ENCODE data around the gene IPO11. TPM values are rescaled to one million over a fixed set of nuclear protein-coding genes. Genes with fewer than 3 reads are reported as not detected.

The IPO11 gene
- total RNA-seq, 2 experiments from 2014 or later, result 59.7 to 61.2 TPM

GRCh38 chr5:62606878-62607277, 194.3 kb downstream of the IPO11 start:
- TF ChIP-seq CTCF (IDR thresholded peaks at IDR 0.05), result no peak
- H3K4me1 Mint-ChIP-seq (ENCODE audit: low read depth), result no peaks in the 10 kb centered on the region
- ATAC-seq, result no peak
- no peaks in the 10 kb centered on the region for H3K27me3 Mint-ChIP-seq
- no peak overlapping the region for H3K27ac Mint-ChIP-seq
- ChIA-PET CTCF (no interaction called here), POLR2A (no interaction called here)
- peaks cover 35% of the 10 kb centered on the region for H3K36me3 Mint-ChIP-seq (ENCODE audit: low read depth)
- intact Hi-C loops (cut with micrococcal nuclease), result no loop called here
- DNase-seq, result no peak
- no peaks in the 10 kb centered on the region for H3K9me3 Mint-ChIP-seq
- no peak overlapping the region for H3K4me3 Mint-ChIP-seq

- DNase-seq (no peak), ATAC-seq (no peak)
- H3K27ac Mint-ChIP-seq, result no peak overlapping the region
- no peaks in the 10 kb centered on the region for H3K27me3 Mint-ChIP-seq
- CTCF ChIA-PET, result no interaction called here
- H3K36me3 Mint-ChIP-seq (ENCODE audit: low read depth), result peaks cover 34% of the 10 kb centered on the region
- no peak overlapping the region for H3K4me3 Mint-ChIP-seq
- TF ChIP-seq CTCF (IDR thresholded peaks at IDR 0.05), result no peak
- H3K9me3 Mint-ChIP-seq, result no peaks in the 10 kb centered on the region
- H3K4me1 Mint-ChIP-seq (ENCODE audit: low read depth), result no peaks in the 10 kb centered on the region
- intact Hi-C loops (cut with micrococcal nuclease), result no loop called here
- POLR2A ChIA-PET, result no interaction called here
Measured at GRCh38 chr5:62607615-62608014, 195.1 kb downstream of the IPO11 start.

- H3K27ac Mint-ChIP-seq, result no peak overlapping the region
- H3K9me3 Mint-ChIP-seq, result no peaks in the 10 kb centered on the region
- H3K4me3 Mint-ChIP-seq, result no peak overlapping the region
- peaks cover 26% of the 10 kb centered on the region for H3K36me3 Mint-ChIP-seq (ENCODE audit: low read depth)
- intact Hi-C loops (cut with micrococcal nuclease), result no loop called here
- no peak for TF ChIP-seq CTCF (IDR thresholded peaks at IDR 0.05)
- ATAC-seq (no peak), DNase-seq (no peak)
- no peaks in the 10 kb centered on the region for H3K27me3 Mint-ChIP-seq
- ChIA-PET POLR2A (no interaction called here), CTCF (no interaction called here)
- H3K4me1 Mint-ChIP-seq (ENCODE audit: low read depth), result no peaks in the 10 kb centered on the region
Measured at GRCh38 chr5:62608529-62609511, 196.3 kb downstream of the IPO11 start.

GRCh38 chr5:62614355-62614754, 201.8 kb downstream of the IPO11 start:
- ChIA-PET POLR2A (interaction anchor here (0.7 kb wide), 1 partner anchor 1931 kb away, joined by 3 read pairs; no protein-coding TSS in a partner anchor), CTCF (no interaction called here)
- Mint-ChIP-seq H3K27me3 (no peaks in the 10 kb centered on the region), H3K27ac (no peak overlapping the region), H3K36me3 (ENCODE audit: low read depth) (peaks cover 10% of the 10 kb centered on the region), H3K4me1 (ENCODE audit: low read depth) (no peaks in the 10 kb centered on the region), H3K4me3 (no peak overlapping the region), H3K9me3 (no peaks in the 10 kb centered on the region)
- intact Hi-C loops (cut with micrococcal nuclease), result no loop called here
- no peak for TF ChIP-seq CTCF (IDR thresholded peaks at IDR 0.05)
- DNase-seq (no peak), ATAC-seq (no peak)

- Mint-ChIP-seq H3K27ac (no peak overlapping the region), H3K9me3 (no peaks in the 10 kb centered on the region), H3K27me3 (no peaks in the 10 kb centered on the region), H3K4me3 (no peak overlapping the region), H3K36me3 (ENCODE audit: low read depth) (peaks cover 2% of the 10 kb centered on the region), H3K4me1 (ENCODE audit: low read depth) (no peaks in the 10 kb centered on the region)
- POLR2A ChIA-PET, result no interaction called here
- CTCF ChIA-PET, result no interaction called here
- TF ChIP-seq CTCF (IDR thresholded peaks at IDR 0.05), result no peak
- ATAC-seq, result no peak
- no peak for DNase-seq
- intact Hi-C loops (cut with micrococcal nuclease), result no loop called here
Measured at GRCh38 chr5:62616615-62617277, 204.2 kb downstream of the IPO11 start.
